Diencephalon (tissue), 1 donor: ENCODE measurements around the gene ZFP36L1. TPM values are rescaled to one million over a fixed set of nuclear protein-coding genes. Genes with fewer than 3 reads are reported as not detected.

Experiments
- total RNA-seq: library from RNA; depleted of rRNA; stranded (reverse); fragments of >200 nt; gene quantifications from one replicate; pipeline ENCODE4 v1.2.3, GENCODE V29; 2014

ZFP36L1 gene, protein sequence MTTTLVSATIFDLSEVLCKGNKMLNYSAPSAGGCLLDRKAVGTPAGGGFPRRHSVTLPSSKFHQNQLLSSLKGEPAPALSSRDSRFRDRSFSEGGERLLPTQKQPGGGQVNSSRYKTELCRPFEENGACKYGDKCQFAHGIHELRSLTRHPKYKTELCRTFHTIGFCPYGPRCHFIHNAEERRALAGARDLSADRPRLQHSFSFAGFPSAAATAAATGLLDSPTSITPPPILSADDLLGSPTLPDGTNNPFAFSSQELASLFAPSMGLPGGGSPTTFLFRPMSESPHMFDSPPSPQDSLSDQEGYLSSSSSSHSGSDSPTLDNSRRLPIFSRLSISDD
- total RNA-seq: 13.4 TPM

GRCh38 chr14:68792979-68793733 is at the start of gene ZFP36L1:
Gene ZFP36L1, minus strand, starts transcription at chr14:68793067. Its CDS starts 129 bp downstream, at chr14:68792938.

Other genes starting within 250 kb of the ZFP36L1 start
- gene ACTN1, start 186.2 kb upstream of the ZFP36L1 start, total RNA-seq: 18.9 TPM